A549 (cell line): ENCODE results near the gene ILK. TPM values are rescaled to one million over a fixed set of nuclear protein-coding genes. Genes with fewer than 3 reads are reported as not detected.

Source experiments
- ATAC-seq, 2 experiments: fragments of 200-7000 bp in 1 of 2; fragments of >200 bp in 1 of 2; cut with Nextera tagmentation in 1 of 2; cut with Tn5 transposase in 1 of 2; 3 replicates each; pipeline versions ENCODE4 v1.8.0 to v1.9.1; 2018 to 2020; ENCODE audit warnings: mild to moderate bottlenecking in 1 of 2, moderate library complexity in 1 of 2
- CTCF ChIA-PET: fragments of 300-600 bp; sonication (Branson Sonifier 250); formaldehyde crosslinking; extraction: SDS; loops from one replicate; lab custom pipeline; 2021; ENCODE audit warnings: antibody characterized with exemption, inconsistent platforms; lab: Yijun Ruan, JAX
- POLR2A ChIA-PET: fragments of 350-600 bp; formaldehyde crosslinking; extraction: SDS; loops from one replicate; lab custom pipeline; 2021; ENCODE audit warnings: antibody characterized with exemption, inconsistent platforms; lab: Yijun Ruan, JAX
- DNase-seq, 2 experiments: peaks; one replicate each; pipeline versions ENCODE4 v3.0.0 to v3.0.0-alpha.2; 2011 to 2016; ENCODE audit warnings: low read depth in 1 of 2, low spot score in 1 of 2
- FAIRE-seq: peaks from 2 replicates; lab custom pipeline; 2011; peaks lifted over from hg19 to GRCh38; lab: Jason Lieb, UNC
- H3K27ac ChIP-seq, 2 experiments: fragments of >200 bp; sonication (Bioruptor Twin); formaldehyde crosslinking; 3 replicates each; pipeline ENCODE4 v1.5.1; 2016 to 2017
- H3K4me1 ChIP-seq: fragments of >200 bp; sonication (Bioruptor Twin); formaldehyde crosslinking; 3 replicates; pipeline ENCODE4 v1.6.1; 2016
- H3K4me2 ChIP-seq: fragments of >200 bp; sonication (Bioruptor Twin); formaldehyde crosslinking; 3 replicates; pipeline ENCODE4 v1.6.1; 2016
- H3K4me3 ChIP-seq: fragments of >200 bp; sonication (Bioruptor Twin); formaldehyde crosslinking; 3 replicates; pipeline ENCODE4 v1.5.1; 2016
- H3K9me3 ChIP-seq: fragments of >200 bp; sonication (Bioruptor Twin); formaldehyde crosslinking; 3 replicates; pipeline ENCODE4 v1.6.1; 2016
- EHMT2 ChIP-seq: fragments of 200-600 bp; sonication (generic); IDR thresholded peaks from 2 replicates; pipeline ENCODE4 v1.6.1; 2016; ENCODE audit warnings: antibody characterized with exemption, low read depth, mild to moderate bottlenecking, moderate library complexity
- HES2 ChIP-seq: fragments of >200 bp; sonication (Bioruptor Twin); formaldehyde crosslinking; IDR thresholded peaks from 2 replicates; pipeline ENCODE4 v1.6.1; 2016
- HOXB13 ChIP-seq: fragments of 250-450 bp; sonication (Bioruptor Pico); IDR thresholded peaks from 2 replicates; pipeline ENCODE4 v1.5.0; 2020; ENCODE audit warnings: low read depth, mild to moderate bottlenecking, moderate library complexity
- RNF2 ChIP-seq: fragments of 200-600 bp; sonication (generic); IDR thresholded peaks from 2 replicates; pipeline ENCODE4 v1.6.1; 2016; ENCODE audit warnings: low read depth, mild to moderate bottlenecking, antibody characterized with exemption, moderate library complexity, borderline replicate concordance
- SMC3 ChIP-seq: fragments of >200 bp; sonication (Bioruptor Twin); formaldehyde crosslinking; IDR thresholded peaks from 3 replicates; pipeline ENCODE4 v1.6.1; 2018; ENCODE audit warnings: inconsistent platforms
- SREBF2 ChIP-seq: fragments of 450-650 bp; IDR thresholded peaks from 2 replicates; pipeline ENCODE4 v1.6.1; 2014; ENCODE audit warnings: mild to moderate bottlenecking, moderate library complexity
- USF2 ChIP-seq: fragments of 450-650 bp; IDR thresholded peaks from 2 replicates; pipeline ENCODE4 v1.6.1; 2014; ENCODE audit warnings: antibody characterized with exemption
- ZC3H11A ChIP-seq: fragments of 450-650 bp; IDR thresholded peaks from 2 replicates; pipeline ENCODE4 v1.6.1; 2014; ENCODE audit warnings: antibody characterized with exemption, mild to moderate bottlenecking
- ZFP36 ChIP-seq: fragments of 450-650 bp; IDR thresholded peaks from 2 replicates; pipeline ENCODE4 v1.6.1; 2014; ENCODE audit warnings: borderline replicate concordance; ENCODE audit not compliant: partially characterized antibody
- ZNF302 ChIP-seq: fragments of 250-450 bp; sonication (Bioruptor Pico); IDR thresholded peaks from 2 replicates; pipeline ENCODE4 v1.9.0; 2021; ENCODE audit warnings: inconsistent platforms, mild to moderate bottlenecking, moderate library complexity
- polyA plus RNA-seq, 4 experiments: library from polyadenylated mRNA; depleted of rRNA in 3 of 4; stranded (reverse); fragments of >200 nt; fragmentation: RNase III in 1 of 4; extraction: RNeasy Plus Mini Kit Qiagen cat#74134 plus additional on column Dnase treatment in 1 of 4; gene quantifications; 2 replicates in 3 of 4; 3 replicates in 1 of 4; pipeline ENCODE4 v1.2.3, GENCODE V29; 2011 to 2017
- TF ChIP-seq, protein P1 (sequence below): fragments of 250-450 bp; sonication (Bioruptor Pico); IDR thresholded peaks from 2 replicates; pipeline ENCODE4 v1.5.0; 2020; ENCODE audit warnings: low read depth, mild to moderate bottlenecking, moderate library complexity
- TF ChIP-seq, protein P2 (sequence below): IDR thresholded peaks from 2 replicates; pipeline ENCODE4 v1.6.1; 2012
- TF ChIP-seq, protein P3 (sequence below): fragments of >200 bp; sonication (Bioruptor Twin); formaldehyde crosslinking; IDR thresholded peaks from 3 replicates; pipeline ENCODE4 v1.5.1; 2016
- TF ChIP-seq, protein P4 (sequence below): IDR thresholded peaks from 2 replicates; pipeline ENCODE4 v1.6.1; 2012

ILK gene
- polyA plus RNA-seq, 2 of the 4 experiments (the other 2 are of a cell fraction) = 108 to 109 TPM

DNA sequence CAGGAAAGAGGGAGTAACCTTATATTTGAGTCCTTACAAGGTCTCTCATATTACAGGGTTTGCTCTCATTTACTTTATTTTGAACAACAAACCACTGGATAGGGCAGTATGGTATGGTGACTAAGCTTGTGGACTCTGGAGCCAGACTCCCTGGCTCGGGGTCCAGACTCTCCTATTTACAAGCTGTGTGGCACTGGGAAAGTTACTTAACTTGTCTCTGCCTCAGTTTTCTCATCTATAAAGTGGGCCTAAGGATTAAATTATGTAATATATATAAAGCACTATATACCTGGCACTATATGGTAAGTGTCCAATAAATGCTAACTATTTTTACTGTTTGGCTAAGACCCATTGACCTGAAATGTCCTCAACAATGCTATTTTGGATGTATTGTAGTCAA lies 53.8 kb downstream of the ILK start (continued):
- TF ChIP-seq, protein P1, sequence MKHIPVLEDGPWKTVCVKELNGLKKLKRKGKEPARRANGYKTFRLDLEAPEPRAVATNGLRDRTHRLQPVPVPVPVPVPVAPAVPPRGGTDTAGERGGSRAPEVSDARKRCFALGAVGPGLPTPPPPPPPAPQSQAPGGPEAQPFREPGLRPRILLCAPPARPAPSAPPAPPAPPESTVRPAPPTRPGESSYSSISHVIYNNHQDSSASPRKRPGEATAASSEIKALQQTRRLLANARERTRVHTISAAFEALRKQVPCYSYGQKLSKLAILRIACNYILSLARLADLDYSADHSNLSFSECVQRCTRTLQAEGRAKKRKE (CRISPR knock-in tag) = no peak
- TF ChIP-seq ZNF302 (CRISPR knock-in tag) (no peak), EHMT2 (no peak)
- TF ChIP-seq, protein P2, sequence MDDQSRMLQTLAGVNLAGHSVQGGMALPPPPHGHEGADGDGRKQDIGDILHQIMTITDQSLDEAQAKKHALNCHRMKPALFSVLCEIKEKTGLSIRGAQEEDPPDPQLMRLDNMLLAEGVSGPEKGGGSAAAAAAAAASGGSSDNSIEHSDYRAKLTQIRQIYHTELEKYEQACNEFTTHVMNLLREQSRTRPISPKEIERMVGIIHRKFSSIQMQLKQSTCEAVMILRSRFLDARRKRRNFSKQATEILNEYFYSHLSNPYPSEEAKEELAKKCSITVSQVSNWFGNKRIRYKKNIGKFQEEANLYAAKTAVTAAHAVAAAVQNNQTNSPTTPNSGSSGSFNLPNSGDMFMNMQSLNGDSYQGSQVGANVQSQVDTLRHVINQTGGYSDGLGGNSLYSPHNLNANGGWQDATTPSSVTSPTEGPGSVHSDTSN = no peak

GRCh38 chr11:6658647-6659046 lies 55.1 kb downstream of the ILK start:
- H3K27ac ChIP-seq = no peak overlapping the region
- no peak overlapping the region for H3K4me2 ChIP-seq
- no peak overlapping the region for H3K4me3 ChIP-seq
- no peaks in the 10 kb centered on the region for H3K4me1 ChIP-seq
- no peak for DNase-seq
- FAIRE-seq = no peak
- no peaks in the 10 kb centered on the region for H3K9me3 ChIP-seq
- no peak for ATAC-seq
- POLR2A ChIA-PET = interaction anchor here (0.7 kb wide), 1 partner anchor 25 kb away, joined by 3 read pairs; the partner anchor contains the start of gene MRPL17
- TF ChIP-seq, protein P3, sequence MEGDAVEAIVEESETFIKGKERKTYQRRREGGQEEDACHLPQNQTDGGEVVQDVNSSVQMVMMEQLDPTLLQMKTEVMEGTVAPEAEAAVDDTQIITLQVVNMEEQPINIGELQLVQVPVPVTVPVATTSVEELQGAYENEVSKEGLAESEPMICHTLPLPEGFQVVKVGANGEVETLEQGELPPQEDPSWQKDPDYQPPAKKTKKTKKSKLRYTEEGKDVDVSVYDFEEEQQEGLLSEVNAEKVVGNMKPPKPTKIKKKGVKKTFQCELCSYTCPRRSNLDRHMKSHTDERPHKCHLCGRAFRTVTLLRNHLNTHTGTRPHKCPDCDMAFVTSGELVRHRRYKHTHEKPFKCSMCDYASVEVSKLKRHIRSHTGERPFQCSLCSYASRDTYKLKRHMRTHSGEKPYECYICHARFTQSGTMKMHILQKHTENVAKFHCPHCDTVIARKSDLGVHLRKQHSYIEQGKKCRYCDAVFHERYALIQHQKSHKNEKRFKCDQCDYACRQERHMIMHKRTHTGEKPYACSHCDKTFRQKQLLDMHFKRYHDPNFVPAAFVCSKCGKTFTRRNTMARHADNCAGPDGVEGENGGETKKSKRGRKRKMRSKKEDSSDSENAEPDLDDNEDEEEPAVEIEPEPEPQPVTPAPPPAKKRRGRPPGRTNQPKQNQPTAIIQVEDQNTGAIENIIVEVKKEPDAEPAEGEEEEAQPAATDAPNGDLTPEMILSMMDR = no peak
- no peak for TF ChIP-seq HOXB13 (CRISPR knock-in tag)
- no peak for TF ChIP-seq USF2
- TF ChIP-seq, protein P4, sequence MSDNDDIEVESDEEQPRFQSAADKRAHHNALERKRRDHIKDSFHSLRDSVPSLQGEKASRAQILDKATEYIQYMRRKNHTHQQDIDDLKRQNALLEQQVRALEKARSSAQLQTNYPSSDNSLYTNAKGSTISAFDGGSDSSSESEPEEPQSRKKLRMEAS = no peak
- TF ChIP-seq RNF2 = no peak
- no peak for TF ChIP-seq SREBF2
- TF ChIP-seq ZFP36 = no peak
- no peak for TF ChIP-seq ZC3H11A
- no peak for TF ChIP-seq HES2
- no peak for TF ChIP-seq SMC3
- CTCF ChIA-PET = interaction anchor here (0.8 to 1.6 kb wide), 5 partner anchors 9 to 280 kb away, joined by 3 to 4 read pairs (median 3); no protein-coding TSS in a partner anchor

Other genes starting within 250 kb of the ILK start
- 5.1 and 5.5 TPM in 2 replicates for gene SMPD1, start 213.3 kb upstream of the ILK start, polyA plus RNA-seq (2011; rRNA removed)
- gene SMPD1, start 213.3 kb upstream of the ILK start, polyA plus RNA-seq (2017; fragmentation: RNase III; extraction: RNeasy Plus Mini Kit Qiagen cat#74134 plus additional on column Dnase treatment) = 5.7 to 6.8 TPM (median 6.5 TPM) in 3 replicates
- gene APBB1, start 184.7 kb upstream of the ILK start, polyA plus RNA-seq (2011; rRNA removed) = 13.6 and 17.2 TPM in 2 replicates
- gene APBB1, start 184.7 kb upstream of the ILK start, polyA plus RNA-seq (2017; fragmentation: RNase III; extraction: RNeasy Plus Mini Kit Qiagen cat#74134 plus additional on column Dnase treatment) = 14.4 to 18.5 TPM (median 16.4 TPM) in 3 replicates
- gene HPX, start 162.8 kb upstream of the ILK start, polyA plus RNA-seq (2011; rRNA removed) = 0.66 and 1.5 TPM in 2 replicates
- 0.35 to 0.70 TPM (median 0.57 TPM) in 3 replicates for gene HPX, start 162.8 kb upstream of the ILK start, polyA plus RNA-seq (2017; fragmentation: RNase III; extraction: RNeasy Plus Mini Kit Qiagen cat#74134 plus additional on column Dnase treatment)
- 10.0 and 11.3 TPM in 2 replicates for gene TRIM3, start 129.8 kb upstream of the ILK start, polyA plus RNA-seq (2011; rRNA removed)
- 17.5 to 19.8 TPM (median 19.6 TPM) in 3 replicates for gene TRIM3, start 129.8 kb upstream of the ILK start, polyA plus RNA-seq (2017; fragmentation: RNase III; extraction: RNeasy Plus Mini Kit Qiagen cat#74134 plus additional on column Dnase treatment)
- gene ARFIP2, start 122.4 kb upstream of the ILK start, polyA plus RNA-seq (2011; rRNA removed) = 87.9 and 88.5 TPM in 2 replicates
- 68.7 to 80.0 TPM (median 79.2 TPM) in 3 replicates for gene ARFIP2, start 122.4 kb upstream of the ILK start, polyA plus RNA-seq (2017; fragmentation: RNase III; extraction: RNeasy Plus Mini Kit Qiagen cat#74134 plus additional on column Dnase treatment)
- gene TIMM10B, start 122.3 kb upstream of the ILK start, polyA plus RNA-seq (2011; rRNA removed) = 31.6 and 35.6 TPM in 2 replicates
- 20.6 to 24.4 TPM (median 22.0 TPM) in 3 replicates for gene TIMM10B, start 122.3 kb upstream of the ILK start, polyA plus RNA-seq (2017; fragmentation: RNase III; extraction: RNeasy Plus Mini Kit Qiagen cat#74134 plus additional on column Dnase treatment)
- gene DNHD1, start 106.5 kb upstream of the ILK start, polyA plus RNA-seq (2011; rRNA removed) = 8.6 and 12.7 TPM in 2 replicates
- gene DNHD1, start 106.5 kb upstream of the ILK start, polyA plus RNA-seq (2017; fragmentation: RNase III; extraction: RNeasy Plus Mini Kit Qiagen cat#74134 plus additional on column Dnase treatment) = 5.4 to 7.6 TPM (median 6.8 TPM) in 3 replicates
- gene RRP8, start 158 bp upstream of the ILK start, polyA plus RNA-seq (2011; rRNA removed) = 20.5 and 25.9 TPM in 2 replicates
- gene RRP8, start 158 bp upstream of the ILK start, polyA plus RNA-seq (2017; fragmentation: RNase III; extraction: RNeasy Plus Mini Kit Qiagen cat#74134 plus additional on column Dnase treatment) = 14.5 to 17.9 TPM (median 14.5 TPM) in 3 replicates
- gene TAF10, start 8.4 kb downstream of the ILK start, polyA plus RNA-seq (2011; rRNA removed) = 174 and 242 TPM in 2 replicates
- 124 to 138 TPM (median 135 TPM) in 3 replicates for gene TAF10, start 8.4 kb downstream of the ILK start, polyA plus RNA-seq (2017; fragmentation: RNase III; extraction: RNeasy Plus Mini Kit Qiagen cat#74134 plus additional on column Dnase treatment)
- 53.2 and 63.0 TPM in 2 replicates for gene TPP1, start 15.6 kb downstream of the ILK start, polyA plus RNA-seq (2011; rRNA removed)
- 32.3 to 41.6 TPM (median 40.7 TPM) in 3 replicates for gene TPP1, start 15.6 kb downstream of the ILK start, polyA plus RNA-seq (2017; fragmentation: RNase III; extraction: RNeasy Plus Mini Kit Qiagen cat#74134 plus additional on column Dnase treatment)
- gene DCHS1, start 52.0 kb downstream of the ILK start, polyA plus RNA-seq (2011; rRNA removed) = 0.06 and 0.08 TPM in 2 replicates
- gene DCHS1, start 52.0 kb downstream of the ILK start, polyA plus RNA-seq (2017; fragmentation: RNase III; extraction: RNeasy Plus Mini Kit Qiagen cat#74134 plus additional on column Dnase treatment) = 0.04 to 0.07 TPM (median 0.06 TPM) in 3 replicates
- 96.8 and 107 TPM in 2 replicates for gene MRPL17, start 79.6 kb downstream of the ILK start, polyA plus RNA-seq (2011; rRNA removed)
- 127 to 132 TPM (median 128 TPM) in 3 replicates for gene MRPL17, start 79.6 kb downstream of the ILK start, polyA plus RNA-seq (2017; fragmentation: RNase III; extraction: RNeasy Plus Mini Kit Qiagen cat#74134 plus additional on column Dnase treatment)
- gene OR2AG2, start 168.2 kb downstream of the ILK start, polyA plus RNA-seq (2011; rRNA removed) = 0.04 and 0.17 TPM in 2 replicates
- 0.03 to 0.05 TPM in 2 of 3 replicates, not detected in the other for gene OR2AG2, start 168.2 kb downstream of the ILK start, polyA plus RNA-seq (2017; fragmentation: RNase III; extraction: RNeasy Plus Mini Kit Qiagen cat#74134 plus additional on column Dnase treatment)
- not detected in 2 replicates for gene OR2AG1, start 179.2 kb downstream of the ILK start, polyA plus RNA-seq (2011; rRNA removed)
- not detected in 3 replicates for gene OR2AG1, start 179.2 kb downstream of the ILK start, polyA plus RNA-seq (2017; fragmentation: RNase III; extraction: RNeasy Plus Mini Kit Qiagen cat#74134 plus additional on column Dnase treatment)
- 0.01 TPM in 2 replicates for gene OR6A2, start 195.9 kb downstream of the ILK start, polyA plus RNA-seq (2011; rRNA removed)
- not detected in 3 replicates for gene OR6A2, start 195.9 kb downstream of the ILK start, polyA plus RNA-seq (2017; fragmentation: RNase III; extraction: RNeasy Plus Mini Kit Qiagen cat#74134 plus additional on column Dnase treatment)
- not detected in 2 replicates for gene OR10A5, start 241.9 kb downstream of the ILK start, polyA plus RNA-seq (2011; rRNA removed)
- not detected in 3 replicates for gene OR10A5, start 241.9 kb downstream of the ILK start, polyA plus RNA-seq (2017; fragmentation: RNase III; extraction: RNeasy Plus Mini Kit Qiagen cat#74134 plus additional on column Dnase treatment)